GM20431 (cell line): ENCODE measurements around the gene NUDC.
"Not testable (repeated sequence)": the region's sequence is repeated elsewhere in the genome, so short reads cannot be mapped to it uniquely, and the experiment has no call there.

ENCODE experiments used
- in situ Hi-C: fragments of 300-500 bp; cut with MseI, MboI; formaldehyde crosslinking; loops from one replicate; pipeline ENCODE4 v1.15.0; 2020; ENCODE audit warnings: low sequenced_read_pairs; ENCODE audit not compliant: unreplicated experiment

The NUDC gene

DNA sequence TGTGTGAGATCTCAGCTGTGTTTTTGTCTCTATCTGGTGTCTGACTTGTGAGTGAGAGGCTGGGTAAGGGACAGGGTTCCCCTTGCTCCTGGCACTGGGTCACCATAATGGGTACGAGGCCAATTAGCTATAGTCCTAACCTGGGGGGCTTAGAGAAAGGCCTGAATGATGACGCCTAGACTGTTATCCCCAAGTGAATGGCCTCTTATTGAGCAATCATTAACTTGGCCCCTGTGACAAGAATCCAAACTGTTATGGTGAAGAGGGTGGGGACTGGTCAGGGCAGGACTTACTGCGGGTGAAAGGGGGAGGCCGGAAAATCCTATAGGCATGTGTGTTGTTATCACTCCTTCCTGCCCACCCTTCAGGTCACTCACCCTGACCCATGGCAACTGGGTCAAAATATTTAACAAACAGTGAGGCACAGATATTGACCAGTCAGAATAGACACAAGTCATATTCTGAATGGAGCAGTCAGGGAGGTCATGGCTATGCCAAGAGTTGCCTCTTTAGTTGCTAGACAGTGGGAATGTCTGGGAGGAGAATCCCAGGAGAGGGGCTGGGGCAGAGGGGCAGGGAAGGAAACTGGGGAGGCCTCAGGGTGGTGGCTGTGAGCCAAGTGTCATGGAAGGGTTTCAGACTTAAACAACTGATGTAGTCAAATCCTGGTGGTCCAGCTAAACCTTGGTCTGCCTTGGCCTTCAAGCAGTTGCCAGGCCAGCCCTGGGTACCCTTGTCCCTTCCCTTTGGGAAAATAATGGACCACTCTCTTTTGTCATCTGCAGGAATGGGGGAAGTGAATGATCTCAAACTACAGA is 11.0 kb upstream of the NUDC start:
- in situ Hi-C loops: no loop called here

DNA sequence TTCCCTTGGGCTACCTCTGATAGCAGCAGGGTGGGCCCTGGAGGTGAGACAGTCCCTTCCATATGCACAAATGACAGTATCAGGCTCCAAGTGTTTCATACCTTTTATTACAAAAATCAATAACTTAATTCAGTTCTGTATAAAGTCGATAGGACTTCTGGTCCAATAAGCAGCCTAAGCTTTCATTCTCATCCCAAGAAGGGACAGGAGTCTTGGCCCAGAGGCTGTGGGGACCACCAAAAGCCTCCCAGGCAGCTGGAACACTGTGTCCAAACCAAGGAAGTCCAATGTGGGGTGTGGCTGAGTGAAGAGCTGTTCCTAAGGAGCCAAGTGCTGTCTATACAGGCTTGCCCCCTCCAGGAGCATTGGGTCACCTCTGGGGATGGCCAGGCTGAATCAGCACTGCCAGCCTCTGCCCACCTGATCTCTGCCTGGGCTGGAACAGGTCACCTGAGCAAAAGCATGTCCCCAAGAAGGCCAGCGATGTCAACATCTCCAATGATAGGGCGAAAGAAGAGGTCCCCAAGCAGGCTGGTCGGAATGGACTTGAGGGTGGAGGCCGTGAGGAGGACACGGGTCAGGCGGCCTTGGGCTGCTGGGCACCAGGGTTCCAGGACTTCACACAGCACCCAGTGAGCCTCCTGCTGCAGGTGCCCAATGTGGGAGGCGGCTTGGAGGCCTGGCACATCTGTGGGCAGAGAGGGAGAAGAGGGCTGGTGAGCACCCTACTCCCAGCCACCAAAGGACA is 10.0 kb upstream of the NUDC start:
- in situ Hi-C loops: no loop called here

DNA sequence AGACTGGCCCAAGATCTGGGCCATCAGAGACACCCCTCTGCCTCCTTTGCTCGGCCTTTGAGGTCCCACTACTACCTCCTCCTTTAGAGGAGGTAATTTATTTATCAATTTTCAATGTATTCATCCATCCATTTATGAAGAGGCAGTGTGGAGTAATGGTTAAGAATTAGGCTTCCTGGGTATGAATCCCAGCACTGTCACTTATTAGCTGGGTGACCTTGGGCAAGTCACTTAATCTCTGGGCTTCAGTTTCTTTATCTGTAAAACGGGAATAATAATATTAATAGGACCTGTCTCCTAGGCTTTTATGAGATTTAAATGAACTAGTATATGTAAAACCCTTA is 9.4 kb upstream of the NUDC start:
- in situ Hi-C loops: no loop called here

DNA sequence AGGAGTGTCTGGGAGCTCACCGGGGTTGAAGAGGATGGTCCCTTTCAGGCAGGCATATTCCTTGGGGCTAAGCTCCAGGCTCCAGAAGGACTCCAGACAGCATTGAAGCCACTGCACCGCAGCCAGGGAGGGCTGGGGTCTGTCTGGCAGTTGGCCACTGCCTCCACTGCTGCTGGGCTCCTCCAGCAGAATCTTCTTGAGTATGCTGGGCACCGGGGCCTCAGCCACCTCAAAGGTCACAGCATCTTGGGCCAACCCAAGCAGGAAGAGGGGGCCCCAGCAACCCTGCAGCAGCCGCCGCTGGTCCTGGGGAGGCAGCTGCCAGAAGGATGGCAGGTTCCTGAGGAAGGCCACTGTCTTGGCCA is 8.2 kb upstream of the NUDC start:
- in situ Hi-C loops: no loop called here

DNA sequence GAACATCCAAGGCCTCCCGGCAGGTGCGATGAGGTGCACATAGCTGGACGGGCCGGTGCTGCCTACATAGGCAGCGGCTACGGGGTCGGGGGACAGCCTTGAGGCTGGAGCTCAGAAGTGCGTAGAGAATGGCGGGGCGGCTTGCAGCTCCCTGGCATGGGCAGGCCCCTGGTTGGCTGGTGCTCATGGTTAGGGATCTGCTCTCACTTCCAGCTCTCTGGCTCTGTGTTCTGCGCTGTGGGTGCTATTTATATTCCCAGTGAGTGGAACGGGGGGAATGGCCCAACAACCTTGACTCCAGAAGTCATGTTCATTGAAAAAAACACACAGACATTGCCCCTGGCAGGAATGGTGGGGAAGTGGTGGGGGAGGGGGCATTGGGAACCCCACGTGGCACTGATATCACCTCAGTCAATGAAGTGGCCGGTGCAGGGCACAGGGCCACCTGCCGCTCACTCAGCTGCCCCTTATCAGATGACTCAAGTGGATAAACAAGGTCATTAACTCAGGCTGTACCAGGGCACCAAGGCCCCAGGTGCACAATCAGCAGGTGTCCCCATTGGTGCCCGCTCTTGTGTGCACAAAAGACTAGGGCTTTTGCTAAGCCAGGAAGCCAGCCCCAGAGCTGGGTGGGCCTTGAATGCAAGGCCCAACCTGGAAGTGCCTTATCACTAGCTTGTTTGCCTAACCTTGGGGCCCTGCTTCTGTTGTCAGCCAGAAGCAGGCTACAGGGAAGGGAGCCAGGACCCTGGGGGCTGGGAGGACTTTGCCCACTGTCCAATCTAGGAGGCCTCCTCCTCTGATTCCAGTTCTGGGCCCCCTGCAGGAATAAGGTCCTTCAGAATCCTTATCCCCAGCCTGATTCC is 7.6 kb upstream of the NUDC start, which contains the start of gene NR0B2:
NR0B2 (minus strand) TSS at position 222 of the 866 bp plus-strand sequence; CDS start at position 187, 35 bp downstream.
- in situ Hi-C loops: no loop called here

DNA sequence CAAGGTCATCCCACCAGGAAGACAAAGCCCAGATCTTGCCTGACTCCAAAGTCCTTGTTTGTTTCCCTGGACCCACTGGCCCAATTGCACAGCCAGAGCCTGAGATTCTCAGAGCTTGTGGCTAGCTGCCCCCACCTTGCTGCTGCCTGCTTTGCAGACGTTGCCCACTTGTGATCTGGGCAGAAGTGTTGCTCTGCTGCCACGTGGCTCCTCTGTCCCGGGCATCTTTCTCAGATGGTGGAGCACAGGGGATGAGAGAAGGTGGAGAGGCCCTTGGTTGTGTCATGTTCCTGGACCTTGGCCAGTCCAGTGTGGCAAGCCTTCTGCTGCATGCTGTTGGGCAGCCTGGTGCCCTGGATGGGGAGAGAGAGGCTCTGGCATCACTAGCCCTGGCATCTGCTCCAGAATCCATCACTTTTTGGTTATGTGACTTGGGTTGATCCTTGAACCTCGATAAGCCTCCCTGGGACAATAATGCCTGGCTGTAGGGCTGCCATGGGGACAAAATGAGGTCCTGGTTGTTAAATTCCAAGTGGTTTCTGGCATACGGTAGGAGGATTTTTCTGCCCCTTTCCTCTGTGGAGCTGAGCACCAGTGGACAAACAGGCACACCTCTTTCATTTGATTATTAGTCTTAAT is 6.2 kb upstream of the NUDC start:
- in situ Hi-C loops: no loop called here

DNA sequence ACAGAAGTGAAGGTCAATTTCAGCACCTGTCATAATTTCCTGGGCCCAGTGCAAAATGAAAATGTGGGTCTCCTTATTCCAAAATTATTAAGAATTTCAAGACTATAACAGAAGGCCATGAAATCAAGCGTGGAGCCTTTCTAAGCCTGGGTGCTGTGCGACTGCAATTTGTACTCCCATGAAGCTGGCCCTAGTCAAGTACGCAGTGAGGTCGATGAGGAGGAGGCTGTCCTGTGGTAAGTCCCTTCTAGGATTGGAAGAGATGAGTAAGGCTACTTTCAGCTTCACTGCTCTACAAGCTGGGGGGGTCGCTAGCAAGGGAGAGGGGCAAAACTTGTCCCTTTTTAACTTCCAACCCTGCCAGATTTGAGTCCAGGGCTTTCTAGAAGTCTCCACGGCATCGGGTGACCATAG is 410 bp upstream of the NUDC start:
- in situ Hi-C loops: no loop called here

DNA sequence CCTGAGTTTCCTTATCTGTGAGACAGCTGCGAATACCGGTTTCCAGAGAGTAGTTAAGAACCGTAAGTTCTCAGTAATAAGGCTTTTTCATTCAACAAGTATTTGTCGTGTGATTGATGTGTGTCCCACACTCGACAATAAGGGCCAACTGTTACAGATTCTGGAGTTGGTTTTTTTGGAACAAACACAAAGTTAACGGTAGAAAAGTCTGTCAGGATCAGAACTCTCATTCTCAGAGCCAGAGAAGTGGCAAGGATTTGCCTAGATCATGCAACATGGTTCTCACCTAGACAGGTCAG is 837 bp downstream of the NUDC start:
- in situ Hi-C loops: no loop called here

DNA sequence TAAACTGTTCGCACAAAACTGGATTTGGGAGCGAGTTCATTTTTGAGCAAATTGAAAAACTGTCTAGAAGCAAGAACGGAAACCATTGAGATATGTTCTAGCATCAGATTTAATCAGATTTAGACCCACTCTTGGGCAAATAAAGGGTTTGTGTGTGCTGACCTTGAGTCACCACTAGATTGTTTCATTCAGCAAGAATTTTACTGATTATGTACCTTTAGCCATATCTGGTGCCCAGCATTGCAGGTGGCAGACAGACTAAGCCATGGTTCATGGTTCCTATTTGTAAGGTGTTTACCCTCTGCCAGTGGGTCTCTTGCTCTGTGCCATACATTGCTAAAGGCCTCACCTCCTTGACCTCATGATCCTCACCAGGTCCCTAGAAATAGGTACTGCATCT is 1.4 kb downstream of the NUDC start:
- in situ Hi-C loops: no loop called here

DNA sequence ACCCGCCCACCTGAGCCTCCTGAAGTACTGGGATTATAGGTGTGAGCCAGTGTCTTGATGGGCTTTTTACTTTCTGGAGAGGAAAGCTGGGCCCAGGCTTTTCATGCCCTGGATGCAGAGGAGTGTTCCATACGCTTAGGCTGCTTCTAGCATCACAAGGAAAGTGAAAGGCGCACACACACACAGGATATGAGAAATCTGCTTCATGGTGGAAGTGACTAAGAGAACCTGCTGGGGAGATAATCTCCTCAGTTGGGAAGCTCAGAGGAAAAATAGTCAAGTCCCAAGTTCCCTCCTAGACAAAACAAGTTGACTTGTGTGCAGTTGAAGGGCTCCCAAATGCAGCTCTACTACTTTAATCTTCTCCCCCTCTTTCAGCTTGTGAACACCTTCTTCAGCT is 2.2 kb downstream of the NUDC start:
- in situ Hi-C loops: no loop called here

DNA sequence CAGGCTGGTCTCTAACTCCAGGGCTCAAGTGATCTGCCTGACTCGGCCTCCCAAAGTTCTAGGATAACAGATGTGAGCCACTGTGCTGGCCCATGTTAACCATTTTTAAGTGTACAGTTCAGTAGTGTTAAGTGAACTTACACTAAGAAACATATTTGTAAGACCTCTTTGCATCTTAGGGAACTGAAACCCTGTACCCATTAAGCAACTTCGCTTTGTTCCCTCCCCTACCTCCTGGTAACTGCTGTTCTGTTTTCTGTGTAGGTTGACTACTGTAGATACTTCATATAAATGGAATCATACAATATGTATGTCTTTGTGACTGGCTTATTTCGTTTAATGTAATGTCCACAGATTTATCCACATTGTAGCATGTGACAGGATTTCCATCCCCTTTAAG is 11.0 kb downstream of the NUDC start:
- in situ Hi-C loops: no loop called here

DNA sequence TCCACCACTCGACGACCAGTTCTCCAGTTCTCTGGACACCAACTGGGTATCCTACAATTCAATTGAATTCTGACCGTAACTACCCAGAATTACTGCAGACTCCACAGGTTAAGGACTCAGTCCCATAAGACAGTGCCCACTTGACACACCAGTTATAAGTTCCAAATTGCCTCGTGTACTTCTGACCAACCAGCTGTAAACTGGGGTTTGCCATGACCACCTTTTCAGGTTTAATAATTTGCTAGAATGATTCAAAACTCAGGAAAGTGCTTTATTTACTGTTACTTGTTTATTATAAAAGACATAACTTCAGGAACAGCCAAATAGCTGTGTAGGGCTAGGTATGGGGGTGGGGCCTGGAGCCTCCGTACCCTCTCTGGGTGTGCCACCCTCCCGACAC is 15.3 kb downstream of the NUDC start:
- in situ Hi-C loops: no loop called here

DNA sequence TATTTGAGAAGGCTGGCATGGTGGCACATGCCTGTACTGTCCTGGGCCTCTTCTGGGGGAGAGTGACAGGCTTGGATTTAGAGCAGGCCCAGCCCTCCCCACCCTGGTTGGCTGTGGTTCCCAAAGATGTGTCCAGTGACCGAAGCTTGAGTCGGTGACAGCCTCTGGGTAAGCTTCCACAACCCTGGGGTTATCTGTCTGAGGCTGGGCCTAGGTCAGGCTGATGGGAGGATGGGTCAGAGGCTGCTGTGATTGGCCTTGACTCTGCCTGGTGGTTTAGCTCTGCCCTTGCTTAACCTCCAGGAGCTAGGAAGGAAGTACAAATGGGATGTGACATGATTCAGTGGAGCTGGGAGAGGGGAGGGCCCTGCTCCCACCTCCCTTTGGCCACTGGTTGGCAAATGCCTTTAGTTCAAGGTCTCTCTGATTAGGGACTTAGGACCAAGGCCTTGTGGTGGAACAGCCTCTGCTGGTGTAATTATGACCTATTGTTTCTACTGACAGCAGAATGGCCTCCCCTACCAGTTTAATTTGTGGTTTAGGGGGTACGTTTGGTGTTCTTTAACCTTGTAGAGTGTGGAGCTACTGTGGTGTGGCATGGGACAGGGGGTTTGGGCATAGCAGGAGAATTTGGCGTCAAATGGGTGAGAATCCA is 16.6 kb downstream of the NUDC start:
- in situ Hi-C loops: no loop called here

DNA sequence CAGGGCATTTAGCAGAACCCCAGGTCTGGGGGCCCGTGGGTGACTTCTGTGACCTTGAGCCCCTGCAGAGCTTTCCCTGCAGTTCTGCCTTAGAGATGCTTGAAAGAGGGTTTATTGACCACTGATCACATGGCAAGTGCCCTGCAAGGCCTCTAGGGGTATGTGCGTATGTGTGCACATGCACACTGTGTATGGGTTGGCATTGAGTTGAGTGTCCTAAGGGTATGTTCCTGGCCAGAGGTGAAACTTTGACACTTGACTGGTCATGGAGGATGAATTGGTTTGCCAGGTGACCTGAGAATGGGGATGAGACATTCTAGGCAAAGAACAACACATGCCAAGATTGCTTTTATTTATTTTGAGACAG is 17.1 kb downstream of the NUDC start:
- in situ Hi-C loops: no loop called here

DNA sequence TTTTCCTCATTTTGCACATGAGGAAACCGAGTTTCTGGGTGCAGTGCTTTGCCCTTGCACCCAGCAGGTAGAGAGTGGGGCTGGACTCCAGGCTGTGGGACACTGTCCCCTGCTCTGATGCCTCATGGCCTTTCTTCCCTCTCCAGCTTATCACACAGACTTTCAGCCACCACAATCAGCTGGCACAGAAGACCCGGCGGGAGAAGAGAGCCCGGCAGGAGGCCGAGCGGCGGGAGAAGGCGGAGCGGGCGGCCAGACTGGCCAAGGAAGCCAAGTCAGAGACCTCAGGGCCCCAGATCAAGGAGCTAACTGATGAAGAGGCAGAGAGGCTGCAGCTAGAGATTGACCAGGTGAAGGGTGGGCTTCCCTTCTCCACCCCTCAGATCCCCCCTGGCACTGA is 19.8 kb downstream of the NUDC start:
- in situ Hi-C loops: no loop called here

DNA sequence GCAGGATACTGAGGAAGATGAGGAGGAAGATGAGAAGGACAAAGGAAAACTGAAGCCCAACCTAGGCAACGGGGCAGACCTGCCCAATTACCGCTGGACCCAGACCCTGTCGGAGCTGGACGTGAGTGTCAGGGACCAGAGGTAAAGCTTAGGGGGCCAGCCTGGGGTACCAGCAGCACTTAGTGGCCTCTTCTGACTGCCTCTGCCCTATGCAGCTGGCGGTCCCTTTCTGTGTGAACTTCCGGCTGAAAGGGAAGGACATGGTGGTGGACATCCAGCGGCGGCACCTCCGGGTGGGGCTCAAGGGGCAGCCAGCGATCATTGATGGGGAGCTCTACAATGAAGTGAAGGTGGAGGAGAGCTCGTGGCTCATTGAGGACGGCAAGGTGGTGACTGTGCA is 21.1 kb downstream of the NUDC start:
- in situ Hi-C loops: no loop called here

DNA sequence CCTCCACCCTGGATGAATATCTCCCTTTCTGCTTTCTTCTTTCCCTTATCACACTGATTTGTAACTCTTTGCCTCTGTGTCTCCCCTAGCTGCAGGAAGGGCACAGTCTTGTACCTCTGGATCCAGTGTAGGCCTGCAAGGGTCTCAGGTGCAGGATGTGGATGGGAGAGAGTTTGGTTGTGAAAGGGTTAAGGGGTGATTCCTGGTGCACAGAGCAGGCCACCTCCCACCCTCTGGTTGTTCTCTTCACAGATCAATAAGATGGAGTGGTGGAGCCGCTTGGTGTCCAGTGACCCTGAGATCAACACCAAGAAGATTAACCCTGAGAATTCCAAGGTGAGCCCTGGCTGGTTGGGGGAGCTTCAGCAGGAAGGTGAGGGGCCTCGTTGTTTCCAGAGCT is 23.6 kb downstream of the NUDC start:
- in situ Hi-C loops: no loop called here

DNA sequence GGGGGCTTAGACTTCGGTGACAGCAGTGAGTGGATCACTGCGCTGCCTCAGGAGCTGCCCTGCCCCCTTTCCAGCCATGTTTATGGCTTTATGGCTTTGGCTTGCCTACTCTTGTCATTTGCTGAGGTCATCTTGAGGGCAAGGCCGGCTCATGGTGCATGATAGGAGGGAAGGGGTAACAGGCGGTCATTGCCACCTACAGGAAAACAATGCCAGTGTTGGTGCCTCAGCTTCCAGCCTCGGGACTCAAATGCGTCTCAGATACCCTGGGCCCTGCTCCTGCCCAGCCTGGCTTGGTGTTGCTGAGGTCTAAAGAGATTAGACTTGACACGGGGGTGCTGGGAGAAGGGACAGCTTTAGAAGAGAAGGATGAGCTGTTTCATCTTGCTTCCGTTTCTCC is 24.2 kb downstream of the NUDC start:
- in situ Hi-C loops: no loop called here

DNA sequence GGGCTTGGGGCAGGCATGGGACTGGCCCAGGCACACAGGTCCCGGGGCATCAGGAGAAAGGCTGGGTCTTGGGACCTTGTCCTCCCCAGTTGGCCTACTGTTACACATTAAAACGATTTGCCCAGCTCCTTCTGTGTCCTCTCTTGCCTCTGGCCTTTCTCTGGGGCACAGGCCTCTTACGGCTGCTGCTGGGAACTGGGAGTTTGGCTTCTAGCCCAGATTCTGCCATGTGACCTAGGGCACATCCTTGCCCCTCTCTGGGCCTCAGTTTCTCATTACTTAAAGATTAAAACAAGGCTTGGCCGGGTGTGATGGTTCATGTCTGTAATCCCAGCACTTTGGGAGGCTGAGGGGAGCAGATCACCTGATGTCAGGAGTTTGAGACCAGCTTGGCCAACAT is 24.7 kb downstream of the NUDC start:
- in situ Hi-C loops: no loop called here

DNA sequence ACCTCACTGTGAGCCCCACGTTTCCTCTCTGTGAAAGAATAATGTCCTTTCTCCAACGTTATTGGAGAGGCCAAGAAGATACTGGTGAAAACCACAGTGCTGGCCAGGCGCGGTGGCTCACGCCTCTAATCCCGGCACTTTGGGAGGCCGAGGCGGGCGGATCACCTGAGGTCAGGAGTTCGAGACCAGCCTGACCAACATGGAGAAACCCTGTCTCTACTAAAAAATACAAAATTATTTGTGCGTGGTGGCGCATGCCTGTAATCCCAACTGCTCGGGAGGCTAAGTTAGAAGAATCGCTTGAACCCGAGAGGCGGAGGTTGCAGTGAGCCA is 27.1 kb downstream of the NUDC start:
- in situ Hi-C loops: not testable (repeated sequence)
